K562 (cell line): ENCODE results near the gene ZNF440. TPM values are rescaled to one million over a fixed set of nuclear protein-coding genes. Genes with fewer than 3 reads are reported as not detected.

Source experiments
- CBX1 ChIP-seq: sonication (generic); IDR thresholded peaks from 2 replicates; pipeline ENCODE4 v1.6.1; 2016; ENCODE audit warnings: antibody characterized with exemption, low read depth, mild to moderate bottlenecking
- L3MBTL2 ChIP-seq: fragments of 450-650 bp; IDR thresholded peaks from 2 replicates; pipeline ENCODE4 v1.6.1; 2016; ENCODE audit warnings: mild to moderate bottlenecking, moderate library complexity
- SMAD2 ChIP-seq: fragments of 150-350 bp; IDR thresholded peaks from 2 replicates; pipeline ENCODE4 v1.6.1; 2014; ENCODE audit warnings: low read depth, mild to moderate bottlenecking, low read length
- TRIM24 ChIP-seq, 2 experiments: fragments of 450-650 bp; IDR thresholded peaks; 2 replicates each; pipeline ENCODE4 v1.6.1; 2016
- ZNF274 ChIP-seq: IDR thresholded peaks from 2 replicates; pipeline ENCODE4 v1.6.1; 2011; ENCODE audit warnings: low read depth, mild to moderate bottlenecking, low read length, moderate library complexity, borderline replicate concordance
- ZNF76 ChIP-seq: fragments of 250-450 bp; sonication (Bioruptor Pico); IDR thresholded peaks from 2 replicates; pipeline ENCODE4 v1.4.0; 2020; ENCODE audit warnings: mild to moderate bottlenecking, moderate library complexity, borderline replicate concordance
- polyA plus RNA-seq, 8 experiments: library from polyadenylated mRNA; depleted of rRNA in 4 of 8; stranded (reverse) in 5 of 8; unstranded in 3 of 8; fragments of >200 nt; fragmentation: Nextera tagmentation in 2 of 8; fragmentation: Illumina TruSeq in 1 of 8; extraction: Ambion mirVana in 2 of 8; extraction: Trizol in 1 of 8; gene quantifications; 2 replicates each; pipeline versions ENCODE4 v1.2.1 to v1.2.3, GENCODE V29; 2011 to 2014; ENCODE audit warnings: inconsistent platforms in 1 of 8, missing spikeins in 1 of 8
- total RNA-seq, 7 experiments: library from RNA; depleted of rRNA in 6 of 7; stranded (reverse); fragments of >200 nt in 6 of 7; fragmentation: Illumina TruSeq in 2 of 7; extraction: Trizol in 2 of 7; gene quantifications; 2 replicates each; pipeline versions ENCODE4 v1.2.1 to v1.2.3, GENCODE V29; 2011 to 2021; ENCODE audit warnings: low replicate concordance in 1 of 7
- TF ChIP-seq, protein P1 (sequence below): fragments of 450-650 bp; IDR thresholded peaks from one replicate; pipeline ENCODE4 v1.6.1; 2018; ENCODE audit warnings: mild to moderate bottlenecking, moderate library complexity; ENCODE audit not compliant: partially characterized antibody
- TF ChIP-seq, protein P2 (sequence below): sonication (generic); formaldehyde crosslinking; IDR thresholded peaks from 2 replicates; pipeline ENCODE4 v1.8.1; 2022; ENCODE audit warnings: missing genetic modification reagents
- TF ChIP-seq, protein P3 (sequence below): sonication (generic); formaldehyde crosslinking; IDR thresholded peaks from 2 replicates; pipeline ENCODE4 v1.8.1; 2023; ENCODE audit warnings: mild to moderate bottlenecking, missing genetic modification reagents

Gene ZNF440
- total and polyA plus RNA-seq, 9 of the 15 experiments (the other 6 are each of a cell fraction or from before 2014, with no cell fraction given), result 5.9 to 32.6 (median 13.4) TPM

DNA sequence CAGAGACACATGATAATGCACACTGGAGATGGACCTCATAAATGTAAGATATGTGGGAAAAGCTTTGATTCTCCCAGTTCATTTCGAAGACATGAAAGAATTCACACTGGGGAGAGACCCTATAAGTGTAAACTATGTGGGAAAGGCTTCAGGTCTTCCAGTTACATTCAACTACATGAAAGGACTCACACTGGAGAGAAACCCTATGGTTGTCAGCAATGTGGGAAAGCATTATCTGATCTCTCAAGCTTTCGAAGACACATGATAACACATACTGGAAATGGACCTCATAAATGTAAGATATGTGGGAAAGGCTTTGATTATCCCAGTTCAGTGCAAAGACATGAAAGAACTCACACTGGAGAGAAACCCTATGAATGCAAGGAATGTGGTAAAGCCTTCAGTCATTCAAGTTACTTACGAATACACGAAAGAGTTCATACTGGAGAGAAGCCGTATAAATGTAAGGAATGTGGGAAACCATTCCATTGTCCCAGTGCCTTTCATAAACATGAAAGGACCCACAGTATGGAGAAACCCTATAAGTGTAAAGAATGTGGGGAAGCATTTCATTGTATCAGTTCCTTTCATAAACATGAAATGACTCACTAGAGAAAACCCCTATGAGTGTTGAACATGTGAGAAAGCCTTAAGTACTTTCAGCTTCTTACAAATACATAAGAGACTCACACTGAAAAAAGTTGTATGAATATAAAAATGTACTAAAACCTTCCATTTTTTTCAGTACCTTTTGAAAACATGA is 32.6 kb upstream of the ZNF440 start (continued):
- TF ChIP-seq, protein P1, sequence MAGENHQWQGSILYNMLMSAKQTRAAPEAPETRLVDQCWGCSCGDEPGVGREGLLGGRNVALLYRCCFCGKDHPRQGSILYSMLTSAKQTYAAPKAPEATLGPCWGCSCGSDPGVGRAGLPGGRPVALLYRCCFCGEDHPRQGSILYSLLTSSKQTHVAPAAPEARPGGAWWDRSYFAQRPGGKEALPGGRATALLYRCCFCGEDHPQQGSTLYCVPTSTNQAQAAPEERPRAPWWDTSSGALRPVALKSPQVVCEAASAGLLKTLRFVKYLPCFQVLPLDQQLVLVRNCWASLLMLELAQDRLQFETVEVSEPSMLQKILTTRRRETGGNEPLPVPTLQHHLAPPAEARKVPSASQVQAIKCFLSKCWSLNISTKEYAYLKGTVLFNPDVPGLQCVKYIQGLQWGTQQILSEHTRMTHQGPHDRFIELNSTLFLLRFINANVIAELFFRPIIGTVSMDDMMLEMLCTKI, result no peak
- TF ChIP-seq L3MBTL2 (peak; percentile 25; the same call in 1 of the 2 replicates), SMAD2 (no peak), ZNF76 (no peak), CBX1 (peak; percentile 87; the same call in 1 of the 2 replicates), ZNF274 (0 out of 2 replicates have a peak, but pooled peaks have one; percentile 35), TRIM24 (IDR thresholded peaks at IDR 0.05) (peak in 1 of 2 experiments; percentile 72; a peak in 2 of 4 replicates)
- TF ChIP-seq, protein P2, sequence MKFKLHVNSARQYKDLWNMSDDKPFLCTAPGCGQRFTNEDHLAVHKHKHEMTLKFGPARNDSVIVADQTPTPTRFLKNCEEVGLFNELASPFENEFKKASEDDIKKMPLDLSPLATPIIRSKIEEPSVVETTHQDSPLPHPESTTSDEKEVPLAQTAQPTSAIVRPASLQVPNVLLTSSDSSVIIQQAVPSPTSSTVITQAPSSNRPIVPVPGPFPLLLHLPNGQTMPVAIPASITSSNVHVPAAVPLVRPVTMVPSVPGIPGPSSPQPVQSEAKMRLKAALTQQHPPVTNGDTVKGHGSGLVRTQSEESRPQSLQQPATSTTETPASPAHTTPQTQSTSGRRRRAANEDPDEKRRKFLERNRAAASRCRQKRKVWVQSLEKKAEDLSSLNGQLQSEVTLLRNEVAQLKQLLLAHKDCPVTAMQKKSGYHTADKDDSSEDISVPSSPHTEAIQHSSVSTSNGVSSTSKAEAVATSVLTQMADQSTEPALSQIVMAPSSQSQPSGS (CRISPR knock-in tag), result no peak
- TF ChIP-seq, protein P3, sequence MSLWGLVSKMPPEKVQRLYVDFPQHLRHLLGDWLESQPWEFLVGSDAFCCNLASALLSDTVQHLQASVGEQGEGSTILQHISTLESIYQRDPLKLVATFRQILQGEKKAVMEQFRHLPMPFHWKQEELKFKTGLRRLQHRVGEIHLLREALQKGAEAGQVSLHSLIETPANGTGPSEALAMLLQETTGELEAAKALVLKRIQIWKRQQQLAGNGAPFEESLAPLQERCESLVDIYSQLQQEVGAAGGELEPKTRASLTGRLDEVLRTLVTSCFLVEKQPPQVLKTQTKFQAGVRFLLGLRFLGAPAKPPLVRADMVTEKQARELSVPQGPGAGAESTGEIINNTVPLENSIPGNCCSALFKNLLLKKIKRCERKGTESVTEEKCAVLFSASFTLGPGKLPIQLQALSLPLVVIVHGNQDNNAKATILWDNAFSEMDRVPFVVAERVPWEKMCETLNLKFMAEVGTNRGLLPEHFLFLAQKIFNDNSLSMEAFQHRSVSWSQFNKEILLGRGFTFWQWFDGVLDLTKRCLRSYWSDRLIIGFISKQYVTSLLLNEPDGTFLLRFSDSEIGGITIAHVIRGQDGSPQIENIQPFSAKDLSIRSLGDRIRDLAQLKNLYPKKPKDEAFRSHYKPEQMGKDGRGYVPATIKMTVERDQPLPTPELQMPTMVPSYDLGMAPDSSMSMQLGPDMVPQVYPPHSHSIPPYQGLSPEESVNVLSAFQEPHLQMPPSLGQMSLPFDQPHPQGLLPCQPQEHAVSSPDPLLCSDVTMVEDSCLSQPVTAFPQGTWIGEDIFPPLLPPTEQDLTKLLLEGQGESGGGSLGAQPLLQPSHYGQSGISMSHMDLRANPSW (CRISPR knock-in tag), result no peak
